Stimulated activated naive B cell treated with anti-CD40 and anti-IgM and Interleukin-4, amounts not matched to agents 10 μg/mL and 1 μg/mL and 100 μg/mL, for 72 hours (primary cell): ENCODE measurements around the gene ABI1.

Source experiments
- ATAC-seq, 2 donors: fragments of 150-1000 bp; cut with Tn5 transposase; replicated peaks; 2 replicates each; pipeline ENCODE4 v1.10.0; 2021; ENCODE audit warnings: moderate library complexity in 1 of 2
- DNase-seq: peaks from one replicate; pipeline ENCODE4 v3.0.0; 2021
- H3K27ac Mint-ChIP-seq: one replicate; pipeline ENCODE4 v1.8.0; 2022; ENCODE audit warnings: mild to moderate bottlenecking, mixed read lengths
- H3K27me3 Mint-ChIP-seq, 2 donors: one replicate each; pipeline ENCODE4 v1.8.0; 2022; ENCODE audit warnings: mixed read lengths in 2 of 2
- H3K36me3 Mint-ChIP-seq, 2 donors: one replicate each; pipeline ENCODE4 v1.8.0; 2022; ENCODE audit warnings: mixed read lengths in 2 of 2, mild to moderate bottlenecking in 1 of 2
- H3K4me1 Mint-ChIP-seq, 2 donors: one replicate each; pipeline ENCODE4 v1.8.0; 2022; ENCODE audit warnings: mixed read lengths in 2 of 2, mild to moderate bottlenecking in 1 of 2
- H3K4me3 Mint-ChIP-seq, 2 donors: one replicate each; pipeline ENCODE4 v1.8.0; 2022; ENCODE audit warnings: mild to moderate bottlenecking in 2 of 2, mixed read lengths in 2 of 2, moderate library complexity in 1 of 2
- H3K9me3 Mint-ChIP-seq, 2 donors: one replicate each; pipeline ENCODE4 v1.8.0; 2022; ENCODE audit warnings: mixed read lengths in 2 of 2, mild to moderate bottlenecking in 1 of 2

Gene ABI1

GRCh38 chr10:26717476-26717875, 143.3 kb downstream of the ABI1 start:
- no peak for ATAC-seq
- Mint-ChIP-seq H3K27ac (no peak overlapping the region), H3K4me3 (no peak overlapping the region), H3K27me3 (no peaks in the 10 kb centered on the region), H3K9me3 (no peaks in the 10 kb centered on the region), H3K4me1 (no peaks in the 10 kb centered on the region), H3K36me3 (peaks cover 27 to 45% of the 10 kb centered on the region in 2 donors)
- DNase-seq: no peak

- Mint-ChIP-seq H3K27me3 (no peaks in the 10 kb centered on the region), H3K4me1 (no peaks in the 10 kb centered on the region), H3K4me3 (no peak overlapping the region), H3K27ac (no peak overlapping the region), H3K9me3 (no peaks in the 10 kb centered on the region), H3K36me3 (peaks cover 28 to 50% of the 10 kb centered on the region in 2 donors)
- DNase-seq (no peak), ATAC-seq (no peak)
Observed at GRCh38 chr10:26715137-26715487, 145.6 kb downstream of the ABI1 start.

GRCh38 chr10:26714415-26715136, 146.2 kb downstream of the ABI1 start:
- no peaks in the 10 kb centered on the region for H3K27me3 Mint-ChIP-seq
- no peak overlapping the region for H3K4me3 Mint-ChIP-seq
- DNase-seq: no peak
- no peak for ATAC-seq
- no peaks in the 10 kb centered on the region for H3K9me3 Mint-ChIP-seq
- no peak overlapping the region for H3K27ac Mint-ChIP-seq
- peaks cover 28 to 49% of the 10 kb centered on the region in 2 donors for H3K36me3 Mint-ChIP-seq
- H3K4me1 Mint-ChIP-seq: no peaks in the 10 kb centered on the region

GRCh38 chr10:26711324-26711723, 149.4 kb downstream of the ABI1 start:
- peaks cover 45 to 72% of the 10 kb centered on the region in 2 donors for H3K36me3 Mint-ChIP-seq
- no peaks in the 10 kb centered on the region for H3K27me3 Mint-ChIP-seq
- H3K27ac Mint-ChIP-seq: no peak overlapping the region
- no peaks in the 10 kb centered on the region for H3K9me3 Mint-ChIP-seq
- DNase-seq: no peak
- H3K4me1 Mint-ChIP-seq: peaks cover under 1 to 14% of the 10 kb centered on the region in 2 donors
- no peak overlapping the region for H3K4me3 Mint-ChIP-seq
- no peak for ATAC-seq

GRCh38 chr10:26706936-26707335, 153.8 kb downstream of the ABI1 start:
- Mint-ChIP-seq H3K4me1 (peaks cover 7 to 24% of the 10 kb centered on the region in 2 donors), H3K27ac (no peak overlapping the region), H3K27me3 (no peaks in the 10 kb centered on the region)

GRCh38 chr10:26706206-26706605, 154.6 kb downstream of the ABI1 start:
- Mint-ChIP-seq H3K9me3 (no peaks in the 10 kb centered on the region), H3K27ac (no peak overlapping the region), H3K36me3 (peaks cover 40 to 73% of the 10 kb centered on the region in 2 donors), H3K27me3 (no peaks in the 10 kb centered on the region), H3K4me3 (no peak overlapping the region), H3K4me1 (peaks cover 12 to 32% of the 10 kb centered on the region in 2 donors)
- DNase-seq: no peak
- ATAC-seq: no peak

More at GRCh38 chr10:26706936-26707335, 153.8 kb downstream of the ABI1 start:
- Mint-ChIP-seq H3K4me3 (no peak overlapping the region), H3K36me3 (peaks cover 38 to 67% of the 10 kb centered on the region in 2 donors), H3K9me3 (no peaks in the 10 kb centered on the region)
- no peak for DNase-seq
- ATAC-seq: no peak

GRCh38 chr10:26703974-26704373, 156.8 kb downstream of the ABI1 start:
- Mint-ChIP-seq H3K36me3 (peaks cover 43 to 72% of the 10 kb centered on the region in 2 donors), H3K27me3 (no peaks in the 10 kb centered on the region), H3K4me3 (no peak overlapping the region), H3K27ac (no peak overlapping the region), H3K9me3 (peaks cover 0 to 5% of the 10 kb centered on the region in 2 donors), H3K4me1 (peaks cover 20 to 48% of the 10 kb centered on the region in 2 donors)
- DNase-seq (no peak), ATAC-seq (no peak)

GRCh38 chr10:26703096-26703495, 157.7 kb downstream of the ABI1 start:
- DNase-seq (no peak), ATAC-seq (no peak)
- no peak overlapping the region for H3K4me3 Mint-ChIP-seq
- H3K9me3 Mint-ChIP-seq: peaks cover 0 to 5% of the 10 kb centered on the region in 2 donors
- H3K27ac Mint-ChIP-seq: no peak overlapping the region
- peaks cover 21 to 55% of the 10 kb centered on the region in 2 donors for H3K4me1 Mint-ChIP-seq
- peaks cover 36 to 66% of the 10 kb centered on the region in 2 donors for H3K36me3 Mint-ChIP-seq
- H3K27me3 Mint-ChIP-seq: no peaks in the 10 kb centered on the region

GRCh38 chr10:26700884-26701630, 159.7 kb downstream of the ABI1 start:
- Mint-ChIP-seq H3K36me3 (peaks cover 21 to 45% of the 10 kb centered on the region in 2 donors), H3K27me3 (no peaks in the 10 kb centered on the region), H3K9me3 (peaks cover 0 to 5% of the 10 kb centered on the region in 2 donors), H3K27ac (no peak overlapping the region), H3K4me3 (no peak overlapping the region), H3K4me1 (peaks cover 22 to 49% of the 10 kb centered on the region in 2 donors)
- no peak for ATAC-seq
- DNase-seq: no peak

- Mint-ChIP-seq H3K9me3 (peaks cover 0 to 5% of the 10 kb centered on the region in 2 donors), H3K4me3 (no peak overlapping the region), H3K27ac (no peak overlapping the region), H3K36me3 (peaks cover 16 to 38% of the 10 kb centered on the region in 2 donors), H3K27me3 (no peaks in the 10 kb centered on the region), H3K4me1 (peaks cover 24 to 49% of the 10 kb centered on the region in 2 donors)
- no peak for ATAC-seq
- DNase-seq: no peak
Observed at GRCh38 chr10:26699631-26700030, 161.1 kb downstream of the ABI1 start.

- Mint-ChIP-seq H3K27ac (peak overlapping the region; percentile 95), H3K27me3 (no peaks in the 10 kb centered on the region), H3K4me1 (peaks cover 26 to 51% of the 10 kb centered on the region in 2 donors), H3K9me3 (peaks cover 0 to 5% of the 10 kb centered on the region in 2 donors), H3K36me3 (peaks cover 16 to 33% of the 10 kb centered on the region in 2 donors), H3K4me3 (peak overlapping the region; percentile 98 to 99)
- DNase-seq (no peak), ATAC-seq (no peak)
Observed at GRCh38 chr10:26698909-26699308, 161.8 kb downstream of the ABI1 start.

- Mint-ChIP-seq H3K27me3 (no peaks in the 10 kb centered on the region), H3K9me3 (peaks cover 0 to 5% of the 10 kb centered on the region in 2 donors), H3K4me3 (peak overlapping the region; percentile 98 to 99), H3K4me1 (peaks cover 26 to 51% of the 10 kb centered on the region in 2 donors), H3K27ac (peak overlapping the region; percentile 95), H3K36me3 (peaks cover 16 to 32% of the 10 kb centered on the region in 2 donors)
- ATAC-seq: no peak
- DNase-seq: no peak
Observed at GRCh38 chr10:26697922-26698608, 162.7 kb downstream of the ABI1 start.

- Mint-ChIP-seq H3K4me1 (peaks cover 25 to 50% of the 10 kb centered on the region in 2 donors), H3K4me3 (peak within 1 kb of the TSS; percentile 98 to 99), H3K9me3 (peaks cover 0 to 5% of the 10 kb centered on the region in 2 donors), H3K36me3 (peaks cover 15 to 24% of the 10 kb centered on the region in 2 donors), H3K27me3 (no peaks in the 10 kb centered on the region), H3K27ac (peak within 1 kb of the TSS; percentile 95)
- DNase-seq (peak; percentile 64), ATAC-seq (peak; percentile 88 to 90)
Observed at GRCh38 chr10:26697163-26697921, 163.4 kb downstream of the ABI1 start, which contains the start of gene PDSS1. Gene PDSS1 (plus strand): TSS chr10:26697701. CDS start chr10:26697712, 11 bp downstream.
